A204.1 (cell line): ENCODE results near the gene EWSR1.
"Not testable (repeated sequence)": the region's sequence is repeated elsewhere in the genome, so short reads cannot be mapped to it uniquely, and the experiment has no call there.

Experiments
- FAIRE-seq: peaks from 2 replicates; lab custom pipeline; 2012; peaks lifted over from hg19 to GRCh38; lab: Jason Lieb, UNC

Gene EWSR1, protein sequence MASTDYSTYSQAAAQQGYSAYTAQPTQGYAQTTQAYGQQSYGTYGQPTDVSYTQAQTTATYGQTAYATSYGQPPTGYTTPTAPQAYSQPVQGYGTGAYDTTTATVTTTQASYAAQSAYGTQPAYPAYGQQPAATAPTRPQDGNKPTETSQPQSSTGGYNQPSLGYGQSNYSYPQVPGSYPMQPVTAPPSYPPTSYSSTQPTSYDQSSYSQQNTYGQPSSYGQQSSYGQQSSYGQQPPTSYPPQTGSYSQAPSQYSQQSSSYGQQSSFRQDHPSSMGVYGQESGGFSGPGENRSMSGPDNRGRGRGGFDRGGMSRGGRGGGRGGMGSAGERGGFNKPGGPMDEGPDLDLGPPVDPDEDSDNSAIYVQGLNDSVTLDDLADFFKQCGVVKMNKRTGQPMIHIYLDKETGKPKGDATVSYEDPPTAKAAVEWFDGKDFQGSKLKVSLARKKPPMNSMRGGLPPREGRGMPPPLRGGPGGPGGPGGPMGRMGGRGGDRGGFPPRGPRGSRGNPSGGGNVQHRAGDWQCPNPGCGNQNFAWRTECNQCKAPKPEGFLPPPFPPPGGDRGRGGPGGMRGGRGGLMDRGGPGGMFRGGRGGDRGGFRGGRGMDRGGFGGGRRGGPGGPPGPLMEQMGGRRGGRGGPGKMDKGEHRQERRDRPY

DNA sequence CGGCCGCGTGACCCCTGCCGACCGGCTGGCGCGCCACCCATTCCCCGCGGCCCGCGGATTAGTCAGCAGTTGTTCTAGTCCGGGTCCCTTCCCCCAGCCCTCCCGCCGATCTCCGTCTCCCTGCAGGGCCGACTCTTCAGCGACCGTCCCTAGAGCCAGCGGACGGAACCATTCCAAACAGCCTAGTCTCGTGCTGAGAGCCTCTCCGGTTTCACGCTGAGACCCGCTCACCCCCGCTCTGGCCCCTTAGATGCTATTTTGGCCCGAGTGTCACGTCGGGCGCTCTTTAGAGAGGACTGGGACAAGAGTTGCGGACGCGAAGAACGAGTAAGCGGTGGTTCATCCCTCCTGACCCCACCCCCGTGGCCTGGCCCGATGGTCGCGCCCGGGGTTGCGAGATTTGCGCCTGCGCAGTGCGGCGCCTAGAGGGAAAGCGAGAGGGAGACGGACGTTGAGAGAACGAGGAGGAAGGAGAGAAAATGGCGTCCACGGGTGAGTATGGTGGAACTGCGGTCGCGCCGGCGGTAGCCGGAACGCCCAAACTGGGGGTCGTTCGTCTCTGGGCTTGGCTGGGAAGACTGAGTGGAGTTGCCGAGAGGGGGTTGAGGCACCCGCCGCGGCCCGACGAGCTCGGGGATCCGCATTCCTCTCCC lies at the start of gene EWSR1, which contains the start of gene RHBDD3:
Gene EWSR1 (plus strand): TSS at position 411 of the 653 bp plus-strand sequence. CDS start 69 bp downstream, at position 480.
Gene RHBDD3 (minus strand): TSS at position 124 of the 653 bp plus-strand sequence. CDS start 2,355 bp downstream, outside the sequence.
- FAIRE-seq = peak; percentile 27

DNA sequence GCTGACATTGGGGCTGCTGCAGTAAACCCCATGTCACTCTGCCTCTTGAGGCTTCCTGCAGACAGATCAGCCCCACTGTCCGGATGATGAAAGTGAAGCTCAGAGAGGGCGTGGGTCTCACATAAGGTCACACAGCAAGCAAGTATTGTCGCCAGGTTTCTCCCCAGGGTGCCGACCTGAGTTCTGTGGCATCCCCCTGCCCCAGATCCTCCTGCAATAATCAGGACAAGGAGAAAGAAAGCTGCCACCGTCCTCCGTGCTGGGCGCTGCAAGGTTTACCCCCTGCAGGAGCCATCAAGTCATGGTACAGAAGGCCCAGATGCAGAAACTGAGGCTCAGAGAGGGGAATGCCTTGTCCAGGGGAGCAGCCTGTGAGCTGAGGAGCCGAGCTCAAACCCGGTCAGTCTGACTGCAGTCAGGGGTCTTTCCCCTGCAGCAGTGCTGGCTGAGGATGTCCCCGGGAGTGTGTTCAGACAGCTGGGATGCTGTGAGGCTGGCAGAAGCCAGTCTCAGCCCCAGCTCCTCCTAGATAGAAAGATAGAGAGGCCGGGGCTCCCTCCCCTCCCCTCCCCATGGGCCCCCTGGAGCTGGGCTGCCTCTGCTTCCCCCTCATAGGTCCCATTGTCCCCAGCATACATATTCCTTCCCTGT lies 49.2 kb upstream of the EWSR1 start:
- FAIRE-seq = no peak

DNA sequence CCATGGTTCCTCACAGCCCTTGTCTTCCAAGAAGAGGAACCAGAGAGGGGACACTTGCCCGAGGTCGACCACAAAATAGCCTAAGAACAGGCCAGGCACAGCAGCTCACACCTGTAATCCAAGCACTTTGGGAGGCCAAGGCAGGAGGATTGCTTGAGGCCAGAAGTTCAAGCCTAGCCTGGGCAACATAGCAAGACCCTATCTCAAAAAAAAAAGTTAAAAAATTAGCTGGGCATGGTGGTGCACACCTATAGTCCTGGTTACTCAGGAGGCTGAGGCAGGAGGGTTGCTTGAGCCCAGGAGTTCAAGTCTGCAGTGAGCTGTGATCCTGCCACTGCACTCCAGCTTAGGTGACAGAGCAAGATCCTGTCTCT lies 48.7 kb upstream of the EWSR1 start:
- not testable (repeated sequence) for FAIRE-seq

DNA sequence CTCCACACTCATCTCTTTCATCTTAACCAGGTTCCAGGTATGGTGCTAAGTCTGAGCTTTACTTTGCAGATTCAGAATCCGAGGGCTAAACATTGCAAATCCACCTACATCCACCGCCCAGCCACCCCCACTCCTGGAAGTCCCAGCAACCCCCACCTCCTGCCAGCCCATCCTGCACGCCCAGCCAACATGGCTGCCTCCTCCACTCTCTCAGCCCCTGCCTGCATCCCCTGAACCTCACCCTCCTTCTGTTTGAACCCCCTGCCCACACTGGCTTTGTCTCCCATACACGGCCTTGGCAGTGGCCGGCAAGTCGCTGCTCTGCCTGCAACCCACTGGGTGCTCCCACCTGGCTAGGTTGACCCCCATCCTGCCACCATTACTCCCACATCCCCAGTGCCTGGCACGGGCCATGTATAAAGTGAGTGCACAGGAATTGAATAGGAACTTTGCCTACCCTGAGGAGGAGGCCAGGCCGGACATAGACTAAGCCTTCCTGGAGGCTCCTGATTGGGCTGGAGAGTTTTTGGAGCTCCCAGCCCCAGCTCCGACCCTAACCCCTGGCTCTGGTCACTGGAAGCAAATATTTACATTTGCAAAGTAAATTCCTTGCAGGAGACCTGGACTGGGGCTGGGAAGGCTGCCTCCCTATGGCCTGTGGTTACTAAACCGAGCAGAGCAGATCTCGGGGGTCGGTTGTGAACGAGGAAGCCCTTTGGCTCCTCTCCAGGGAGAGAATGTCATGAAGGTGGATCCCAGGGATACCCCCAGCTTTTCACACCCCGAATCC lies 48.0 kb upstream of the EWSR1 start:
- no peak for FAIRE-seq

DNA sequence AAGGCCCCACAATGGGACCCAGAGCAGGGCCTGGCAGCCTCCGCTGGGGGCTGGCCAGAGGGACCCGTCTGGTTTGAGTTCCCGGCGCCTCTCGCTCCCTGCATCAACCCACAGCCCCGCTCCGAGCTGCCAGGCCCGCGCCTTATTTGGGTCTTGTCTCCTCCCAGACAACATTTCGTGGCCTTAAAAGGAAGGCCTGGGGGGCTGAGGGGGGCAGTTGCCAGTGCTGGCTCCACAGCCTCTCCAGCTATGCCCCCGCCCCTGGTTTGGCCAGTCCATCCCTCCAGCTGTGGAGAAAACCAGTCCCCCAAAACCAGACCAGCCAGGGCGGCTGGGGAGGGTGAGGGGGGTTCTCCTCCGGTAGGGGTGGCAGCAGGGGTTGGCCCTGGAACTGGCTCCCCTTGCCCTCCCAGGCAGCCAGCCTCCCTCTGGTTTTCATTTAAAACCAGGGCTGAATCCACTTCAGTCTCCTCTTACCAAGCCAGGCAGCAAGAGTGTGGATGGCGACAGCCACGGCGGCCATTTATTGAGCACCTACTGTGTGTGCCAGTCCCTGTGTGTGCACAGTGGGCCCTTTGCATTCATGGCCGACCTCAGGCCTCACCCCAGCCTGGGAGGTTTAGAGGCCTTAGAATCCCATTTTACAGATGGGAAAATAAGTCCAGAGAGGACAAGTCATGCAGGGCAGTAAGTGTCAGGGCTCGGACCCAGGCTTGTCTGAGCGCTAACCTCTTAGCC lies 43.8 kb upstream of the EWSR1 start:
- FAIRE-seq = no peak

DNA sequence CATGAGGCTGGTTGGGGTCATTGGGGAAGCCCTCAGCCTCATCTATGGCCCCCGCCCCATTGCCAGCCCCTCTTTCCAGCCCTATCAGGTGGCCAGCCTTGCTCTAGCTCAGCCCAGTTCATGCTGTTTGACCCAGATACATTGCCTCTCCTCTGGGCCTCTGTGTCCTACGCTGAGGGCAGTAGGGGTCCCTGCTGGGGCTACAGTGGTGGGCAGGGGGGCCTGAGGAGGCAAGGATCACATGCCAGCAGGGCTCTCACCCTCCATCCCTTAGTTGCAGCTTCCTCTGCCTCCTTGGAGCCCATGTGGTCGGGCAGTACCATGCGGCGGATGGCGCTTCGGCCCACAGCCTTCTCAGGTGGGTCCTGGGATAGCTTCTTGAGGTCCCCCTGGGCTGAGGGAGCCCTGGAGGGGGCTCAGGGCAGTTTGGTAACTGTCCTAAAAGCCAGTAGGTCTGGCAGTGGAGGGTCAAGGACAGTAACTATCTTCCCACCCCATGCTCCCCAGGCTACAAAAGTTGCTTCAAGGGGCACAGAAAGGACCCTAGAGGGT lies 43.1 kb upstream of the EWSR1 start:
- no peak for FAIRE-seq

DNA sequence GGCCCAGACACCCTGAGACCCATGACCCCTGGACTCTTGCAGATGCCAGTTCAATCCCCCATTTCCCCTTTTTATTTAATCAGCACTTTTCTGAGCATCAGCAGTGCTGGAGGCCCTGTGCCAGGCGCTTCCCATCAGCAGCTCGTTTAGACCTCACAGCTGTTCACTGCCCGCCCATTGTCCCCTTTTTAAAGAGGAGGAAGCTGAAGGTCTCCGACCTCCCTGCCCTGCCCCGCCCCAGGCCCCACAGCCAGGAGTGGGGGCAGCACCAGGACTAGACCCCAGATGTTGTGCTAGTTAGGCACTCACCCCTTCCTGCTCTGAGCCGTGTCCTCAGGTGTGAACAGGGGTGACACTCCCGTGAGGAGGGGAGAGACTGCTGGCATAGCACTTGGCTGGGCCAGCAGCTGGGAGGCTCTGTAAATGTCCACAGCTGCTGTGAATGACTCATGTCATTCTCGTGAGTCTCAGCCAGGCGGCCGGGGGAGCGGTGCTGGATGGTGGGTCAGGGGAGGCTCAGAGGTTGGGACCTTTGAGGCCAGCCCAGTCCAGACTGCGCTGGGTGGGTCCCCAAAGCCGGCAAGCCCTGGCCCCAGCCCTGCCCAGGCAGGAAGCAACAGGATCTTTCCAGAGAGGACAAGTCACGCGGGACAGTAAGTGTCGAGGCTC lies 42.5 kb upstream of the EWSR1 start:
- FAIRE-seq = no peak

DNA sequence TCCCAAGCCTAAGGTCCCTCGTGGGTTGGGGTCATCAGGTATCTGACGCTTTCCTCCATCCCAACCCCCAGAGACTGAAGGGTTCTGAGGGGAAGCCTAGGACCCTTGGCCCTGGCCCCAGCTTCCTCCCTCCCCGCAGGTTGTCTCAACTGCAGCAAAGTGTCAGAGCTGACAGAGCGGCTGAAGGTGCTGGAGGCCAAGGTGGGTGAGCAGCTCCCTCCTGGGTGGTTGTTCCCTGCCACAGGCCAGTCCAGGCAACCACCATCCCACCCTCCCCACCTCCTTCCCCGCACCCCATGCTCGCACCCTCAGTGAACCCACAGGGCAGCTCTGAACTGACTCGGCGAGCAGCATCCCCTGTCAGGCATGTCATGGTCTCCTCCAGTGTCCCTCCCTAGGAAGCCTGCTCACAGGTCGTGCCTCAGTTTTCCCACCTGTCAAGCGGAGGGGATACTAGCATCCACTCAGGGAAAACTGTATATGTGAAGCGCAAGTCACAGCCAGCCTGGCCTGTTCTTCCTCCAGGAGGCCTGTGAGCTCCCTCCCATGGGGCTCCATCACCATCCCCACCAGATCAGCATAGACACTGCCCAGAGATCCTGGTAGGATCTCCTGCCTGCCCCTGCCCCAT lies 41.6 kb upstream of the EWSR1 start:
- no peak for FAIRE-seq

DNA sequence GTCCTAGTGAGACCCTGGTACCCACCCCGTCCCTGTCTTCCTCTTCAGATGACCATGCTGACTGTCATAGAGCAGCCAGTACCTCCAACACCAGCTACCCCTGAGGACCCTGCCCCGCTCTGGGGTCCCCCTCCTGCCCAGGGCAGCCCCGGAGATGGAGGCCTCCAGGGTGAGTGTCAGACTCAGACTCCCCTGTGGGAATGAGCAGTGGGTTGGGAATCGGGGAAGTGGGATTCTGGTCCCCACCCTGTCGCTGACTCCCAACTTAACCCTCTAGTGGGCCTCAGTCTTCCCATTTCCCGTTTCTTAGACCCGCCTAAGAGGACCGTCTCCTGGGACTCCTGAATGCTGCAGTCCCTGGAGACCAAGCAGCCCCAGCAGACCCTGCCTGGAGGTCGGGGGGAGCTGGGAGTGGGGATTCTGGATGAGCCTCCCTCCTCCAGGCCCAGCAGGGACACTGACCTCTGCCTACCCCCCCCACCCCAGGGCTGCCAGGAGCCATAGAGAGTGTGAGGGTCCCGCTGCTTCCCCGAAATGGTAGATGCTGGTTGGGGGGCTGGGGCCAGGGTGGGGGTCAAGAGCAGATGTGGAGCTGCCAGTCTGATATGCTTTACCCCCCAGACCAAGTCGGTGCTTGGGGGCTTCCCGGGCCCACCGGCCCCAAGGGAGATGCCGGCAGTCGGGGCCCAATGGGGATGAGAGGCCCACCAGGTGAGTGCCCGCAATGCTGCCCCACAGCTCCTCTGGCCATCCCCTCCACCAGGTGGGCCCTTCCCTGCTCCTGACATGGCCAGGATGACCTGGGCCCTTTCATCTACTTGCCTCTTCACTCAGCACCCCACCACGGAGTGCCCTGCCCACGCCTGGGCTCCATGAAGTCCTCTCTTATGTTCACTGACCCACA lies 36.8 kb upstream of the EWSR1 start:
- FAIRE-seq = no peak

DNA sequence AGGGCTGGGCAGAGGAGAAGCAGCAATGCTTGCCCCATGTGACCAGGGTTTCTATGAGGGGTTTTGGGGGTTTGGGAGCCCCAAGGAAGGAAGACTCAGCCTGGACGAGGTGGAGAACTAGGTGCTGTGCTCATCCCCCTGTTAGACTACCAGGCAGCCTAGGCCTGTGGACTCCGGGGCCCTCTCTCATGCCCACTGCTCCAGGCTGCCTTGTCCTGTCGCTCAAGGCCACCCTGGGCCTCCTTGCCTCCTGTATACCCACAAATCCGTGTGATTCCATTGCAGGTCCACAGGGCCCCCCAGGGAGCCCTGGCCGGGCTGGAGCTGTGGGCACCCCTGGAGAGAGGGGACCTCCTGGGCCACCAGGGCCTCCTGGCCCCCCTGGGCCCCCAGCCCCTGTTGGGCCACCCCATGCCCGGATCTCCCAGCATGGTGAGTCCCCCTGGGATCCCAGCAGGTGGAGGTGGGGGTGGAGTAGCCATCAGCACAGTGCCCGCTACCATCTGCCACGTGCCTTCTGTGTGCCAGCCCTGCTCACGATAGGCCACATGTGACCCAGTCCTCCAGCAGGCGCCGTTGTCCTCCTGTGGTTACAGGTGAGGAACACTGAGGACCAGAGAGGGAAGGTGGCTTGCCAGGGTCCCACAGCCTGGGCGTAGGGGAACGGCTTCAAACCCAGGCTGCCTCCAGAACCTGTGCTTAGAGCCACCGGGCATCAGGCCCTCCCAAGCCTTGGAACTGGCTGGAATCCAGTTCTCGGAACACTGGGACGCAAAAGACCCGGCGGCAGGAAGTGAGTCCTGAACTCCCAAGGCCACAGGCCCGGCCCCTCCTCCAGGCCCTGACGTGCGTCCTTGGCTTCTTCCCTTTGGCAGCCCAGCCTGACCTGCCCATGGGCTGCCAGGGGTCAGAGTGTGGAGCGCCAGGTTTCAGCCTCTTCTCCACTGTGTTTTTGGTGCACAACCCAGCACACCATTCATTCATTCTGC lies 35.8 kb upstream of the EWSR1 start:
- no peak for FAIRE-seq

DNA sequence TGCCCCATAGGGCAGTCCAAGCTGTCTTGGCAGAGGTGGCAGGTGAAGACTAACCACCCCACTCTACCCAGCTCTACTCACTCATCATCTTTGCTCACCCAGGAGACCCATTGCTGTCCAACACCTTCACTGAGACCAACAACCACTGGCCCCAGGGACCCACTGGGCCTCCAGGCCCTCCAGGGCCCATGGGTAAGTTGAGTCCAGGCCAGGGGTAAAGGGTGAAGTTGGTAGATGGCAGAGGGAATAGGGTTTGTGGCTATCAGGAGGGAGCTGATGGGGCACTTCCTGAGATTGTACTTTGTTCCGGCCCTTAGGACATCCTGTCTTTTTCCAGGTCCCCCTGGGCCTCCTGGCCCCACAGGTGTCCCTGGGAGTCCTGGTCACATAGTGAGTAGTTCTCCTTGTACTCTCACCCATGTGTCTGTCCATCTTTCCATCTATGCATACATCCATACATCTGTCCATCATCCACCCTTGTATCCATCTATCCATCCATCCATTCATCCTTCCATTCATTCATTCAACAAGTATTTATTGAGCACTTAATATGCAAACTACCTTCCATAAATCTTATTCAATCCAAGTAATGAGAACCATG lies 34.7 kb upstream of the EWSR1 start:
- no peak for FAIRE-seq

DNA sequence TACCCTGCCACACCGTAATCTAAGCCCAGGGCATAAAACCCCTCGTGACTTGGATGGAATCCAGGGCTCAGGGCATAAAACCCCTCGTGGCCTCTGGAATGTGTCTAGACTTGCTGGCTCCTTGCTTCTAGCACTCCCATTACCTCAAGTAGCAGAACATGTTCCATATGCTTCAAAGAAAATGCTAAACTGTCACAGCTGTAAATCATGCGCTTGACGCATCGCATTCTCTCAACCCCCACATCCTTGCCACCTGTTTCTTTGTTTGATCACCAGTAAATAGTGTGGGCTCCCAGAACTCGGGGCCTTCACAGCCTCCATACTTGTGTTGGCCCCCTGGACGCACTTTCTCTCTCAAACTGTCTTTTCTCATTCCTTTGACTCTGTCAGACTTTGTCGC lies 27.6 kb upstream of the EWSR1 start:
- FAIRE-seq = not testable (repeated sequence)

DNA sequence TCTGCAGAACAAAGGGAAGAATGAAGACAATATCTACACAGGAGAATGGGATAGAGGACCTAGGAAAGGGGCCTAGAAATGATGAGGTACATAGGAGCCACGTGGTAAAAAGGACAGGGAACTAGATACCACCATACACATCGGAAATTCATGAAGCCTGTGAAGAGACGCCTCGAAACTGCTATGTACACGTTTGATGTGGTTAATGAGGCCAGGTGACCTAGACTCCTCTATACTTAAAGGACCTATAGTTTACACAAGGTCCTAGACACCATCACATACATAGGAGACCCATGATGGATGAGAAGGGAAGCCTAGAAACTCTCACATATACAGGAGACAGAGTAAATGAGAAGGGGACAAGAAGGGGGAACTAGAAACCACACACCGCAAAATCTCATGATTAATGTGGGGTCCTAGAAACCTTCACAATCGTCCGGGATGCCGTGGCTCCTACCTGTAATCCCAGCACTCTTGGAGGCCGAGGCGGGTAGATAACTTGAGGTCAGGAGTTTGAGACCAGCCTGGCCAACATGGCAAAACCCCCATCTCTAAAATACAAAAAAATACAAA lies 24.1 kb upstream of the EWSR1 start:
- no peak for FAIRE-seq

DNA sequence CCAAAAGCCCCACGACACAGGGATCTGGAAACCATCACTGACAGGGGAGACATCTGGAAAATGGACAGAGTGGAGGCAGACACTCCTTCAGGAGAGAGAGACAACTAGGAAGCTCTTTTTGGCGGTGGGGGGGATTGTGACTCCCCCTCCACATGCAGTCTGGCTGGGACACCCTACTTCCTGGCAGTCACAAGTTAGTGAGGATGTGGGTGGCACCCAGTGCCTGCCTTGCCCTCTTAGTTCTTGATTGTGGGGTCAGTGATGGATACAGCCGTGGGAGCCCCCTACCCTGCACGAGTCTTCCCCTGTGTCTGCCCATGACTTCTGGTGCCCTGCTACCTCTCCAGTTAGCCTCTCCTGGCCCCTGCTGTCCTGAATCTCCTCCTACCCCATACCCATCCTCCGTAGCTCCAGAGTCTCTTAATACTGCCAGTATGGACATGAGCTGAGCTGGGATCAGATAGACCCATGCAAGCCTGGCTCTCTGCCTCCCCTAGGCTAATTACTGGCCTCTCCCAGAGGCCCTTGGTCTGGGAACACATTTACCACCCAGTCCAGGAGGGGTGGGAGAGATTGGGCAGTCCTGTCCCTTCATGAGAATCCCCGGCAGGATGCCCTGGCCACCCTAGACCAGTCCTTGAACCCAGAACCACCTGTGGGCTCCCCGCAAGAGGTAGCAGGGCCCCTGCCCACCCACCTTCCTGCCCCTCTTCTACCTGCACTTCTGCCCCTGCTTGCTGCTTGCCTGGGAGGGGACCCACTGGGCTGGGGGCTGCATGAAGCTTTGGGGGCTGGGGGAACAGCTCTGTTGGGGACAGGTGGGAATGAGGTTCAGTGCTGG lies 23.1 kb upstream of the EWSR1 start:
- no peak for FAIRE-seq

DNA sequence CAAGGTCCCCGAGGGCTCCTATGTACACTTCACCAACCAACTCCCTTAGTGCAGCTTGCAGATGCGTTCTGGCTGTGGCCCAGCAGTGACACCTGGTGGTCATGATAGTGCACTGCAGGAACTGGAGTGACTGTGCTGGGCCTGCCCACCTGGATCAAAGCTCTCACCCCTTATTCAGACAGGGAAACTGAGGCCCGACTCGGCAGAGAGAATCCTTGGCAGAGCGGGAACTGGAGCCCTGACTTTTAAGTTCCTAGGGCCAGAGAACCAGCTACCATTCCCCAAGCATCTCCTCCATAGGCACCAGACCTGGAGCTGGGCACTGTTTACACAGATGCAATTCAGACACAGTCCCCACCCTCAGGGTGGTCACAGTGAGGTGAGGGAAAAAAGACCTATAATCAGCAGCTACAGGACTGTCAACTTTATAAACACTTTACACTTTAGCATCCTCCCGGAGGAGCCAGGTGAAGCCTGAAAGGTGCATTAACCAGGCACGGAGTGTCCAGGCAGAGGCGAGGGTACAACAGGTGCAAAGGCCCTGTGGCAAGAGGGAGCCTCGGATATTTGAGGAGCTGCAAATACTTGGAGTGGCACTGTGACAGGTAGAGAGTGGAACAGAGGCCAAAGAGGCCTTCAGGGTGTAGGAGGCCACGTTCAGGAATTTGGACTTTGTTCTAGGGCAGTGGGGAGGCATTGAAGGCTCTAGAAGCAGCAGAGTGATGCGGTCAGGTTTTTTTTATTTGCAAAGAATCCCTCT lies 22.3 kb upstream of the EWSR1 start:
- no peak for FAIRE-seq
